NCI-H2107 (cell line): ENCODE measurements around the gene MSLN.
"Not testable (repeated sequence)": the region's sequence is repeated elsewhere in the genome, so short reads cannot be mapped to it uniquely, and the experiment has no call there.

ENCODE experiments used
- DNase-seq: peaks from one replicate; lab custom pipeline; 2025; lab: John Stamatoyannopoulos, UW

MSLN gene

DNA sequence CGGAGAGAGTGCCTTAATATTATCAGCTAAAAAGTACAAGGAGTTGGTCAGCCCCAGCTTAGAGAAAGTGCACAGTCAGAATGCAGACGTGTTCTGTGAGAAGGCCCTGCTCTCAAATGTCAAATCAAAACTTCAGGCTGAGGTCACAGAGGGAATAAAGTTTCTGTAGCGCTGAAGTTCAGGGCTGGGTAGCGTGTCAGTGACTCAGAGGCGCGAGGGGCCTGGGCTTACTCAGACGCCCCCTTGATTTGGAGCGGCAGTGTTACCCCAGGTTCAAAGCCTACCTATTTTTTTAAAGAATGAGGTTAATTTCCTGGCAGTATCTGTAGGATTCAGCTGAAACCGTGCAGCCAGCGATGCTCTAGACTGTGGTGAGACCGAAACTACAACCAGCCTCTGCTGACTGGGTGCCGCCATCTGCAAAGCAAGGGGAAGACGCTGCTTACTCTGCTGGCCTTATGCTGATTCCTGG lies 24.5 kb upstream of the MSLN start:
- DNase-seq: no peak

DNA sequence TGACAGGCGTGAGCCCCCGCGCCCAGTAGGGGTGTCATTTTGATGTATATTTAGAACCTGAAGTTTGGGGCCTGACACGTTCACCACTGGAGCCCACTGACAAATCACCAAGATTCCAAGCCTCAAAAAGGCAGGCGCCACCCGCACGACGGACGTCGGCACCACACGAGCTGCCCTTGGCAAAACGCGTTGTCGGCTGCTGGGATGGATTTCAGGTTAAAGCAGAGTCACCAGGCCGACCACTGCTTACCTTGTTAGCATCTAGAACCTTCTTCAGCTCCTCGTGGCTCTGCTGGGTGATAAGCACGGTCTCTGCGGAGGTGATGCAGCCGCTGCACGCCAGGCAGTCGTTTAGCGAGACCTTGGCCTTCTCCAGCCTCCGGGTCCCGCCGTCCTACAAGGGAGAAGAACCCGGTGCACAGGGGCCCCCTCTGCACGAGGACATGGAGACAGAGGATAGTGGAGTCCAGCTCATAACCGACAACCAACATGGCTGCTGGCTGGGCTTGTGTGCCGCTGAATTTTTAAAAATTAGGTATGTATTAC lies 23.5 kb upstream of the MSLN start:
- DNase-seq: no peak

DNA sequence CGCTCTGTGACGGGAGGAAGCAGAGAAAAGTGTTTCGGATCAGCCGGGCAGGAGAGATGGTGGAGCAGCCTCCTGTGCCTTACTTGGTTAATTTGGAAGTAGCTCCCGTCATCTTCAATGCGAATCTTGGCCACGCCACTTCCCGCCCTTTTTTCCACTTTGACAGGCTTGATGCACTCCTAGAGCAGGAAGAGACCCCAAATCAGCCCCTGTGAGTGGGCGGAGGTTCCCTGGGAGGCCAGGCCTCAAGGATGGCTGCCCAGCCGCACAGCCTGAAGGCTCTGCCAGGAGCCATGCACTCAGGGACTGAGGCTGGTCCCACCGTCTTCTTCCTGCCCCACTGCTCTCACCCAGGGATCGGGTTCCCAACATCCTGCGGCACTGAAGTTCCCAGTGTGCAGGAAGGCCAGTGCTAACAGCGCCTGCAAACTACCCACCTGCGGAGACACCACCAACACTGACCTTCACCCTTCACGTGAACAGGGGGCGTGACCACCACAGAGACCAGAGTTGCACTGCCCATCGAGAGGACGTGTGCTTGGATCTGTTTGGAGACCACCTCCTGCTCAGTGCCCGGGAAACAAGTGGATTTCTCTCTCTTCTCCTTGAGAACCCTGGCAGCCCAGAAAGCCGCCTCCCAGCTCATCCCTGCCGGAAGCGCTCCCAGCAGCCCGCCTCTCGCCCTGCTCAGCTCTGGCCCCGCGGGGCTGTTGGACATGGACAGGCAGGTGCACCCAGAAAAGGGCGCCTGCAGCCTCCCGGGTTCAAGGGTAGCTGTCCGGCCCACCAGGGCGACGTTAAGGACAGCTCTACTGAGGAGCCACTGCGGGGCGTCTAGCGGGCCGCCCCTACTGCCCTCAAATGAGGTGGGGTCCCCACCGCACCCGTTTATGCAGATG lies 20.7 kb upstream of the MSLN start:
- DNase-seq: no peak

DNA sequence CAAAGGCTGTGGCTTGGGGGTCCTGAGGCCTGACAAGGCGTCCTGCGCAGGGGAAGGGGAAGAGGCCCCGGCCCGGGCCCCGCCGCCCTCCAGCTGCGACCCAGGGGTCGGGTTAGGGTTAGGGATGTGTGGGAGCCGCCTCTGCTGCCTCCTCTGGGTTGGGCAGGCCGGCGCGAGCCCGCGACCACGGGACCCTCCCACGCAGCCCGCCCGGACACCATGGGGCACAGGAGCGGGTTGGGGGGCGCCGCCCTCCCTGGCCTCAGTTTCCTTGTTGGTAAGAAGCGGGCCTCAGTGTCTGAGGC lies 20.1 kb upstream of the MSLN start:
- DNase-seq: no peak

DNA sequence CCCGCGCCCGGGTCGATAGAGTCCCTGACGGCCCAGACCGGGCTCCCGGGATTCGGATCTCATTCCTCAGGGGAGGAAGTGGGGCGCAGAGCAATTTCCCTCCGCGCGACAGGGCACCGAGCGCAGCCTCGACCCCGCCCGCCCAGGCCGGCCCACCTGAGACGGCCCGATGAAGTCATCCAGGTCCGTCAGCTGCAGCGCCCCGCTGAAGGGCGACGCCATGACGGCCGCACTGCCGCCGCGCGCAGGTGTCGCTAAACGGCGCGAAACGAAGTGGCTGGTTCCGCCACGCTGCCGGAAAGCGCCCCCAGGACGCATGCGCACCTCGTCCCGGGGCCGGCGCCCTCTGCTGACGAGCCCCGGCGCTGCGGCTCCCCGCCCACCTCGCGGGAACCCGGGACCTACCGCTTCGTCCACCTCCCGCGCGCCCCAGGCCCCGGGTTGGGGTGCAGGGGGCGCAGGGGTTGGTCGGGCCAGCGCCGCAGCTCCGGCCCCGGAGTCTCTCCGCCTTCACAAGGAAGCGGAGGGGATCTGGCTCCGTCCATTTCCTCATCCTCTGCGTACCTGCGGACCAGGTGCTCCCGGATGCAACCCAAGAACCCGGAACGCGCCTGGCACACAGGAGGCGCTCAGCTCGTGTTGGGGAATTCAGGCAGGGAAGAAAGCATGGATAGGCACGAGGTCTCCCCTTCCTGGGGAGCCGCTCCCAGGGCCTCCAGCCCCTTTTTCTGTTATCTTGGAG lies 19.6 kb upstream of the MSLN start, which contains the start of gene CIAO3:
CIAO3 (minus strand) TSS at position 234 of the 742 bp plus-strand sequence; CDS start at position 222, 12 bp downstream.
- DNase-seq: peak; percentile 87

DNA sequence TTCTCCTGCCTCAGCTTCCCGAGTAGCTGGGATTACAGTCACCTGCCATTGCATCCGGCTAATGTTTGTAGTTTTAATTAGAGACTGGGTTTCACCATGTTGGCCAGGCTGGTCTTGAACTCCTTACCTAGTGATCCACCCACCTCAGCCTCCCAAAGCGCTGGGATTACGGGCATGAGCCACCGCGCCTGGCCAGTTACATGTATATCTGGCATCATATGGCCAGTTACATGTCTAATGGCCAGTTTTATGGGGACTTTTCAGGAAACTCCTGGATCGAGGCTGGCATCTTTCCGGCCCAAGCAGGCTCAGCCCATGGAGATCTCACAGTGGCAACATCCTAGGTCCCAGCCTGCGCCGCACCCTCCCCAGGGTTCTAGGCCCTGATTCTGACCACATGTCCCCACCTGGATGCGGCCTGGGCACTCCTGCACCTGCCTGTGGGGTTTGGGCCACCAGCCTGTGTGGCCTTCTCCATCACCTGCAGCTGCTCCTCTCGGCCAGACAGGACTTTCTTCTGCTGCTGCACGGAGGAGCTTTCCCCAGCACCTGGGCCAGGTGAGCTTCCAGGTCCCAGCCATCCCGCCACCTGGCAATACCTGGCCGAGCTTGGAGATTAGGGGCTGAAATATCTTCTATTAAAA lies 18.4 kb upstream of the MSLN start:
- DNase-seq: no peak

DNA sequence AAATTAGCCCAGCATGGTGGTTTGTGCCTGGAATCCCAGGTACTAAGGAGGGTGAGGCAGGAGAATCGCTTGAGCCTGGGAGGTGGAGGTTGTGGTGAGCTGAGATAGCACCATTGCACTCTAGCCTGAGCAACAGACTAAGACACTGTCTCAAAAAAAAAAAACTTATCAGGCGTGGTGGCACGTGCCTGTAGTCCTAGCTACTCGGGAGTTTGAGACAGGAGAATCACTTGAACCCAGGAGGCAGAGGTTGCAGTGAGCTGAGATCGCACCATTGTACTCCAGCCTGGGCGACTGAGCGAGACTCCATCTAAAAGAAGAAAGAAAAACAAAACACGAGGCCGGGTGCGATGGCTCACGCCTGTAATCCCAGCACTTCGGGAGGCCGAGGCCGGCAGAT lies 17.6 kb upstream of the MSLN start:
- DNase-seq: not testable (repeated sequence)

DNA sequence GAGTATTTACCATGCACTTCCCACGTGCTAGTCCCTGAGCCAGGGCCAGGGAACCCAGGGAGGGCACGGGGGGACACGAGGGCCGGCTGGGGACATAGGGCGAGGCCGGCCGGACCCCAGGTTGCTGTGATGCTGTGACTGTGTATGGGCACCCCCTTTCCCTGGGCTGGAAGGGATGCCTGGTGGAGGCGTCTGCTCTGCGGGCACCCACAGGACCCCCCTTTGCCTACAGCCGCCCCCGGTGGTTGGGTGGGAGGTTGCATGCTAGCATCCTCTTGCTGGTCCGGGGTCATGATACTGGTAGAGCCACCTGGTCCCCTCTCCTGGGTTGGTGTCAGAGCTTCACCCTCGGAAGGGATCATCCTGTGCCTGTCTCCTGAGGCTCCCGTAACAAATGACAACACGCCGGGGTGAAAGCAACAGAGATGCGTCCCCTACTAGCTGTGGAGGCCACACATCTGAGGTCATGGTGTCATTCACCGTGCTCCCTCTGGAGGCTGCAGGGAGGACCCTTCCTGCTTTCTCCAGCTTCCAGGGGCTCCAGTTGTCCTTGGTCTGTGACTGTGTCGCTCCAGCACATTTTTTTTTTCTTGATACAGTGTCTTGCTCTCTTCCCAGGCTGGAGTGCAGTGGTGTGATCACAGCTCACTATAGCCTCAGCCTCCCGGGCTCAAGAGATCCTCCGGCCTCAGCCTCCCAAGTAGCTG lies 16.6 kb upstream of the MSLN start:
- no peak for DNase-seq

DNA sequence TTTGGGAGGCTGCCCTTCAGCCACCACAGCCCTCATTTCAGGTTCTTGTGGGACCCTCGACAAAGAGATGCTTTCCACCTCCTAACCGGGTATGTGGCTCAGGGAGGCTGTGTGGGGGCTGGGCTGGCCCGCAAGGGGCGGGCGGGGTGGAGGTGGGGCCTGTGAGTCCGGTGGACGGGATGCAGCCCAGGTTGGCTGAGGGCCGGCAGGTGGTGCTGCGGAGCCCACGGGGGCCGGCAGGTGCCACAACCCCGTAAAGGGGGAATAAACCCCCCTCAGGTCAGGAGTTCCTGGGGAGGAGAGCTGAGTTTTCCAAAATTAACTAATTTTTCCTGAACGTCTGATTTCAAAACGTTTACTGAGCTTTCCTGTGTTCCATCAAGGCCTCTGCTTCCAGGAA lies 14.8 kb upstream of the MSLN start:
- no peak for DNase-seq

DNA sequence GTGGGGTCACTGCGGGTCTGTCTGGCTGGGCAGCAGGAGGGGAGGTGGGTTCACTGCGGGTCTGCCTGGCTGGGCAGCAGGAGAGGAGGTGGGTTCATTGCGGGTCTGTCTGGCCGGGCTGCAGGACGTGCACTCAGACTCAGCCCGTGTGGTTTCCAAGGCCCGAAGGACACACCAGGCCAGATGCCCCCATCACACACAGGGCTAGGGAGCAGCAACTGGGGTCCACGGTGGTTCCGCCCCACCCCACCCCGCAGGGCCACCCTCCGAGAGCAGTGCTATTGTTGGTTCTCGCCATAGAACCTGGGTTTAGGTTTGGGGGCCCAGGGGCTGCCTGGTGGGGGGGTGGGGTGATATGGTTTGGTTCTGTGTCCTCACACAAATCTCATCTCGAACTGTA lies 13.9 kb upstream of the MSLN start:
- no peak for DNase-seq

DNA sequence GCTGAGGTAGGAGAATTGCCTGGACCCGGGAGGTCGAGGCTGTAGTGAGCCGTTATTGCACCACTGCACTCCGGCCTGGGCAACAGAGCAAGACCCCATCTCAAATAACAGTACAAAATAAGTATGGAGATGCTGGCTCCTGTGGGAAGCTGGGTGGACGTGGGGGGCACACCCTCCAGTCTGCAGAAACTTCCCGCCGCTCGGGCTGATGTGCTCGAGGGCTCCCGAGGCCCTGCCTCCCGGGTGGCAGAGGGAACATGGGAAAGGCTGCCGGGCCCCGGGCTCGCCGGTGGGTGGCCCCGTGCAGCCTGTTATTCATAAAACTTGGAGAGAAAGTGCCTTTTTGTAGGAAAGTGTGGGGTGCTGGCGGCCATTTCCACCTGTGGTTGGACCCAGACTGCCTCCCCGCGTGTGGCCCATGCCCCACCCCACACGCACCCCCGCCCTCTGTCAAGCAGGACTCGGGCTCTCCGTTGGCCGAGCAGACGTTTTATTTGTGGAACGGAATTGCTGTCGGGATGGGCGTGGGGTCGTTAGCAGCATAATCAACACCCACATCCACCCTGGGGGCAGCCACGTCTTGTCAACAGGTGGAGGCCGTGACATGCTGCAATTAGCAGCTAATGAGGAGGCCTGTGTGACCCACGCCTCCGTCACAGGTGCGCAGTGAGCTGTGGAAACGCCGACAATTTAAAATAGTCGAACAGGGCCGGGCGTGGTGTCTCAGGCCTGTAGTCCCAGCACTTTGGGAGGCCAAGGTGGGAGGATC lies 12.4 kb upstream of the MSLN start:
- no peak for DNase-seq

DNA sequence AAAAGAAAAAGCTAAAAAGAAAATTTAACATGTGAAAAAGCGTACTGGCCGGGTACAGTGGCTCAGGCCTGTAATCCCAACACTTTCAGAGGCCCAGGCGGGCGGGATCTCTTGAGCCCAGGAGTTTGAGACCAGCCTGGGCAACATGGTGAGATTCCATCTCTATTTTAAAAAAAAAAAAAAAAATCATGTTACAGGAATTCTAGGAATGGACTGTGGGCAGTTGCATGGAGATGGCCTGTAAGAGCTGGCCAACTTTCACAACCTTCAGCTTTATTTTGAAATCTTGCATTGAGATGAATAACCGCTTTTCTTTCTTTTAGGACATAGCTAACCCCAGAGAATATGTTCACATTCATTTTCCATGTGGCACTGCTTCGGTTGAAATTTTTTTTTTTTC lies 11.5 kb upstream of the MSLN start:
- DNase-seq: no peak

DNA sequence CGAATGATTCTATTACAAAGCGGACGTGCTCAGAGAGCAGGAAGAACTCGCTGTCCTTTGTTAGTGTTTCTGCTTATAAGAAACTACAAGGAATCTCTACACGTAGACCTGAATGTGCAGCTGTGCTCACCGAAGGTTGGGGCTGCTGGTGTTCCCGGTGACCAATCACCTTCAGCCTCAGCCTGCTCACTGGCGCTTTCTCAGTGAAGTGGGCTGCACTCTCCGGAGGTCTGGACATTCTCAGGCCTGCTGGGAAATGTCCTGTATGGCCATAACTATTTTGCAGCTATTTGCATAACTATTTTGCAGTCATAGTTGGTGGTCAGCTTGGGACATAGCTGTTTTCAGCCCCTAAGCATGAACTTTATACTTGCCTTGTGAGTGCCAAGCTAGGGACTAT lies 10.0 kb upstream of the MSLN start:
- no peak for DNase-seq

DNA sequence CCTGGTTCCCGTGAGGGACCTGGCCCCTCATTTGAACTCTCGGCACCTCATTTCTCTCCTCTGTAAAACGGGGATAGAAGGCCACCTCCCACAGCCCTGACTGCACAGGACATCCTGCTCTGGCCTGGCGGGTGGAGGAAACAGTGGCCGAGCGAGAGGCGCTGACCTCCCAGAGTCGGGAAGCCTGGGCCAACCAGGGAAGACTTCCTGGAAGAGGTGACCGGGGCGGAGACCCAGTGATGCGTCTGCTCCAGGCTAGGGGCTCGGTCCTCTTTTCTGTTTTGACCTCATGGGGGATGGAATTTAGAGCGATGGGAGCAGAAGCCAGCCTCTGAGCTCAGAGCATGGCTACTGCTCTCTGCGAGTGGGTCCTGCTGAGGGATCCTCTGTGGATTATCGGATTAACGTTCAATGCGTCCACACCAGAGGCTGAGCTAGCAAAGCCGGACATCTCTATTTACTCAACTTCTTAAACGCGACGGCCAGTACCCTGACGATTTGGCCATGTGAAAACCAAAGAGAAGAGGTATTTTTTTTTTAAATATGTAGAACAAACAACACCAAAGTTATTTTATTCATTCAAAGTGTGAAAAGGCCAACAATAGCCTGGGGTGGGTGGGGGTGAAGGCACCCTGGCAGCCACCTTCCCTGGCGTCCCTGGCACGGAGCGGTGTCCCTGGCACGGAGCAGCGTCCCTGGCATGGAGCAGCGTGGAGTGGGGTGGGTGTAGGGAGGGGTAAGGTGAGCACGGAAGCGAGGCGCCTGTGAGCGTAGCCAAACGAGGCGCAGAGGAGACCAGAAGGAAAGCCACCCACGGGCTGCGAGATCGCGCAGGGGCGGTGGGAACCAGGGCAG lies 9.2 kb upstream of the MSLN start:
- DNase-seq: no peak

DNA sequence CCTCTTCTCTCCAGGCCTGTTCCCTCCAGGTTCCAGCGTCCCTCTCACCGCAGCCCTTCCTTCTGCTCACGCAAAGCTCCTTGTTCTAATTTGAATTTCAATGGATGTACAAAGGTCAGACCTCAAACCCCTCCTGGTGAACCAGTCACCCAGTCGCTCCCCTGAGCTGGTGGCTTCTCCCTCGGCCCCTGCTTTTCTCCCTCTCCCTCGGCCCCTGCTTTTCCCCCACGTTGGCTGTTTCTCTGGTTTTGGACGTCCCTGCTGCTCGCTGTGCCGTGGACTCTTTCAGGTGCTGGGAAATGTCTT lies 8.6 kb upstream of the MSLN start:
- no peak for DNase-seq

DNA sequence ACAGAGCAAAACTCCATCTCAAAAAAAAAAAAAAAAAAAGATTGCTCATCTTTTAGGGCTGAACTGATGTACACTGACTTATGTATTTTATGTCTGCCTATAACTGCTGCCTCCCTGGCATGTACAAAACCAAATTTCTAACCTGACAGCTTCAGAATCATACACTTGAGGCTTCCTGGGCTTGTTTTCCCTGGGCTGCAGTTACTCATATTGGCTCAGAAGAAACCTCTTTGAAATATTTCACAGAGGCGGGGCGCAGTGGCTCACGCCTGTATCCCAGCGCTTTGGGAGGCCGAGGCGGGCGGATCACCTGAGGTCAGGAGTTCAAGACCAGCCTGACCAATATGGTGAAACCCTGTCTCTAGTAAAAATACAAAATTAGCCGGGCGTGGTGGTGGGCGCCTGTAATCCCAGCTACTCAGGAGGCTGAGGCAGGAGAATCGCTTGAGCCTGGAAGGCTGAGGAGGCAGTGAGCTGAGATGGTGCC lies 6.4 kb upstream of the MSLN start:
- DNase-seq: not testable (repeated sequence)

DNA sequence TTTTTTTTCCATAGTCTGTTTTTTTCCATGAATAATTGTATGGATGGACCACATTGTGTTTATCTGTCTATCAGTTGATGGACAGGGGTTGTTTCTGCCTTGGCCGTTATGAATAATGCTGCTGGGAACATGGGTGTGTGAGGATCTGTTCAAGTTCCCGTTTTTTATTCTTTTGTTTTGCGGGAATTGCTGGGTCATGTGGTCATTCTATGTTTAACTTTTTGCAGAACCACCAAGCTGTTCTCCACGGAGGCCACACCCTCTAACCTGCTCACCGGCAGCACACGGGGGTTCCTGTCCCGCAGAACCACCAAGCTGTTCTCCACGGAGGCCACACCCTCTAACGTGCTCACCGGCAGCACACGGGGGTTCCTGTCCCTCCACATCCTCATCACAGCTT lies 5.9 kb upstream of the MSLN start:
- no peak for DNase-seq

DNA sequence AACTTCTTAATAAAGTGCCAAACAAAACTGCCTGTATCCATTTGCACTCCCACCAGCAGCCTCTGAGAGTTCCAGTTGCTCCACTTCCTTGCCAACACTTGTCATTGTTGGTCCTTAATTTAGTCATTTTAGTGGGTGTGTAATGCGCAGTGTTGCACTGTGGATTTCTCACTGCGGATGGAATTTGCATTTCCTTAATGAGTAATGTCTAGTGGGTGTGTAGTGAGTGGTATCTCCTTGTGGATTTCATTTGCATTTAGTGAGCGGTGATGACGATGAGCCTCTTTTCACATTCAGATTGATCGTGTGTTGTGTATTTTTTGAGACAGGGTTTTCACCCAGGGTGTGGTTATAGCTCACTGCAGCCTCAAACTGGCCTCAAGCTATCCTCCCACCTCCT lies 4.1 kb upstream of the MSLN start:
- no peak for DNase-seq

DNA sequence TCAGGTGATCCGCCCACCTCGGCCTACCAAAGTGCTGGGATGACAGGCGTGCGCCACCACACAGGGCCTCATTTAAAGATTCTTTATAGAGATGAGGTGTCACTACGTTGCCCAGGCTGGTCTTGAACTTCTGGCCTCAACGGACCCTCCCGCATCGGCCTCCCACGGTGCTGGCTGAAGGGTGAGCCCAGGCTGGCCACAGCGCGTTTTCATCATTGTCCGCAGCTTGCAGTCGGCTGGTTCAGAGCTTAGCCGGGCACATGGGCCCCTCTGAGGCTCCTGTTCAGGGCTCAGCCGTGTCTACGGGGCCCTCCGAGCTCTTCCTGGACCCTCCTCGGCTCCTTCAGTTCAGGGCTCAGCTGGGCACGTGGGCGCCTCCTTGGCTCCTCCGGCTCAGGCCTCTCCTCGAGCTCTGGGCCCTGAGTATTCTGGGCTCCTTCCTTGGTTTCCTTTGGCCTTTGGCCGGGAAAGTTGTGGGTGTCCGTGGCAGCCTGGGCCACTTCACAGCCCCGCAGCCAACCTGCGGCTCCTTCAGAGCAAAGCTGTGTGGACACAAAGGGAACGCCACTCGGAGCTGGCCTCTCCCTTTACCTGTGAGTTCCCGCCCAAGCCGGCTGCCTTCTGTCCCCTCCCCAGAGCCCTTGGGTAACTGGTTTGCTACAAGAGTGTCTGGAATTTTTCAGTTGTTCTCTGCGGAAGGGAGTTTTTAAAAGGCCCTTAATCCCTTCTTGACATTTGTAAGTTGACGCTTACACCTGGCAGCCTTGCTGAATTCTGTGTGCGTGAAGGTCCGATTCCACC lies 1.2 kb upstream of the MSLN start:
- DNase-seq: no peak
